Neuronal stem cell (in vitro differentiated cells): ENCODE results near the gene SH3GL2.
A peak's percentile ranks its signal among the peaks of the same experiment; 100 is the strongest.

Source experiments
- DNase-seq: peaks from one replicate; pipeline ENCODE4 v3.0.0-alpha.2; 2013; ENCODE audit warnings: low spot score
- H2AFZ ChIP-seq: one replicate; pipeline ENCODE4 v1.6.1; 2013; ENCODE audit warnings: mild to moderate bottlenecking, low read length, inconsistent platforms
- H2AK5ac ChIP-seq: 2 replicates; pipeline ENCODE4 v1.6.1; 2013; ENCODE audit warnings: low read depth, mild to moderate bottlenecking, inconsistent platforms, low read length, moderate library complexity, mixed read lengths
- H2BK120ac ChIP-seq: 2 replicates; pipeline ENCODE4 v1.6.1; 2013; ENCODE audit warnings: low read depth, mild to moderate bottlenecking, inconsistent platforms, low read length, moderate library complexity, mixed read lengths
- H2BK12ac ChIP-seq: one replicate; pipeline ENCODE4 v1.6.1; 2013; ENCODE audit warnings: low read length, inconsistent platforms
- H2BK15ac ChIP-seq: 2 replicates; pipeline ENCODE4 v1.6.1; 2013; ENCODE audit warnings: mild to moderate bottlenecking, low read length, inconsistent platforms, mixed read lengths
- H2BK5ac ChIP-seq: one replicate; pipeline ENCODE4 v1.6.1; 2013; ENCODE audit warnings: inconsistent platforms, mild to moderate bottlenecking, low read length, moderate library complexity
- H3K14ac ChIP-seq: one replicate; pipeline ENCODE4 v1.6.1; 2013; ENCODE audit warnings: low read length, inconsistent platforms
- H3K18ac ChIP-seq: 2 replicates; pipeline ENCODE4 v1.6.1; 2013; ENCODE audit warnings: low read length, inconsistent platforms
- H3K23ac ChIP-seq: 2 replicates; pipeline ENCODE4 v1.6.1; 2013; ENCODE audit warnings: low read depth, mild to moderate bottlenecking, mixed read lengths, low read length, inconsistent platforms; ENCODE audit not compliant: poor library complexity
- H3K27ac ChIP-seq: replicated peaks from 3 replicates; pipeline ENCODE4 v1.5.1; 2013; ENCODE audit warnings: low read length, inconsistent platforms
- H3K27me3 ChIP-seq, 3 experiments: 2 replicates each; pipeline ENCODE4 v1.6.1; 2013; ENCODE audit warnings: low read length in 3 of 3, mild to moderate bottlenecking in 2 of 3, inconsistent platforms in 1 of 3, low read depth in 1 of 3, mixed read lengths in 1 of 3, moderate library complexity in 1 of 3; ENCODE audit not compliant: control insufficient read depth in 3 of 3, insufficient read depth in 3 of 3
- H3K36me3 ChIP-seq, 2 donors: replicated peaks in 1 of 2; 2 replicates each; pipeline ENCODE4 v1.6.1; 2013; ENCODE audit warnings: low read length in 2 of 2; ENCODE audit not compliant: control insufficient read depth in 2 of 2, insufficient read depth in 2 of 2
- H3K4ac ChIP-seq: 2 replicates; pipeline ENCODE4 v1.6.1; 2013; ENCODE audit warnings: inconsistent platforms, mild to moderate bottlenecking, low read length, moderate library complexity
- H3K4me1 ChIP-seq, 2 donors: 1 replicate in 1 of 2; 2 replicates in 1 of 2; pipeline ENCODE4 v1.6.1; 2013; ENCODE audit warnings: low read length in 2 of 2, low read depth in 1 of 2; ENCODE audit not compliant: control insufficient read depth in 2 of 2, insufficient read depth in 1 of 2
- H3K4me2 ChIP-seq: one replicate; pipeline ENCODE4 v1.6.1; 2013; ENCODE audit warnings: mild to moderate bottlenecking, low read length, inconsistent platforms; ENCODE audit not compliant: insufficient read depth, poor library complexity, severe bottlenecking
- H3K4me3 ChIP-seq, 2 donors: 2 replicates each; pipeline ENCODE4 v1.5.1; 2013; ENCODE audit warnings: low read length in 2 of 2, mild to moderate bottlenecking in 2 of 2, inconsistent platforms in 1 of 2, moderate library complexity in 1 of 2
- H3K79me1 ChIP-seq: one replicate; pipeline ENCODE4 v1.6.1; 2013; ENCODE audit warnings: low read depth, mild to moderate bottlenecking, inconsistent platforms, low read length, moderate library complexity
- H3K9ac ChIP-seq: one replicate; pipeline ENCODE4 v1.6.1; 2013; ENCODE audit warnings: mild to moderate bottlenecking, low read depth, low read length, inconsistent platforms; ENCODE audit not compliant: poor library complexity
- H3K9me3 ChIP-seq, 2 donors: replicated peaks in 1 of 2; 2 replicates each; pipeline versions ENCODE3 to v1.6.1; 2013; ENCODE audit warnings: low read length in 2 of 2, mild to moderate bottlenecking in 2 of 2, inconsistent platforms in 1 of 2, low read depth in 1 of 2, mixed read lengths in 1 of 2, moderate library complexity in 1 of 2; ENCODE audit not compliant: control insufficient read depth in 2 of 2, insufficient read depth in 1 of 2
- H4K8ac ChIP-seq: one replicate; pipeline ENCODE4 v1.6.1; 2013; ENCODE audit warnings: low read depth, mild to moderate bottlenecking, inconsistent platforms, low read length, moderate library complexity
- H4K91ac ChIP-seq: one replicate; pipeline ENCODE4 v1.6.1; 2013; ENCODE audit warnings: low read length, low read depth, mild to moderate bottlenecking, inconsistent platforms; ENCODE audit not compliant: poor library complexity
- WGBS, 2 donors: extraction: QIAGEN DNeasy Blood & Tissue Kit; methylation state at CpG; one replicate each; pipeline ENCODE4 v1.1.7; 2013; ENCODE audit warnings: missing lambda C conversion rate in 2 of 2, mixed read lengths in 1 of 2; ENCODE audit not compliant: insufficient read length in 2 of 2, insufficient replicate concordance in 1 of 2; ENCODE audit errors: extremely low coverage in 2 of 2; 5-methylcytosine and 5-hydroxymethylcytosine counted together

Gene SH3GL2

GRCh38 chr9:17613758-17614157 is 34.9 kb downstream of the SH3GL2 start:
- H3K4me1 ChIP-seq: peaks cover 0 to 7% of the 10 kb centered on the region in 2 donors
- no peak overlapping the region for H3K9ac ChIP-seq
- no peak overlapping the region for H3K4me3 ChIP-seq
- H3K14ac ChIP-seq: no peak overlapping the region
- no peak overlapping the region for H2BK15ac ChIP-seq
- H3K9me3 ChIP-seq: peaks cover 0 to 2% of the 10 kb centered on the region in 2 donors
- no peak overlapping the region for H4K91ac ChIP-seq
- no peak overlapping the region for H3K4ac ChIP-seq
- no peak overlapping the region for H3K23ac ChIP-seq
- no peaks in the 10 kb centered on the region for H3K36me3 ChIP-seq
- no CpG with 5 or more reads among the region's 3 CpGs for WGBS, 2 donors
- no peak overlapping the region for H2BK5ac ChIP-seq
- H2AFZ ChIP-seq: no peak overlapping the region
- H3K18ac ChIP-seq: no peak overlapping the region
- peak overlapping the region; percentile 19 for H3K27ac ChIP-seq
- H2BK12ac ChIP-seq: no peak overlapping the region
- no peaks in the 10 kb centered on the region for H3K27me3 ChIP-seq
- DNase-seq: no peak
- H2BK120ac ChIP-seq: no peak overlapping the region
- no peak overlapping the region for H3K4me2 ChIP-seq
- H3K79me1 ChIP-seq: no peaks in the 10 kb centered on the region
- no peak overlapping the region for H2AK5ac ChIP-seq
- H4K8ac ChIP-seq: no peak overlapping the region

GRCh38 chr9:17614250-17614649 is 35.4 kb downstream of the SH3GL2 start:
- H2AFZ ChIP-seq: no peak overlapping the region
- H2BK12ac ChIP-seq: no peak overlapping the region
- no peak overlapping the region for H2BK5ac ChIP-seq
- no peak overlapping the region for H3K23ac ChIP-seq
- no CpG with 5 or more reads among the region's 1 CpG for WGBS, 2 donors
- no peak overlapping the region for H4K91ac ChIP-seq
- no peak overlapping the region for H2BK120ac ChIP-seq
- H3K4me2 ChIP-seq: no peak overlapping the region
- no peak overlapping the region for H3K14ac ChIP-seq
- no peak overlapping the region for H4K8ac ChIP-seq
- no peak overlapping the region for H3K18ac ChIP-seq
- H3K4me3 ChIP-seq: no peak overlapping the region
- no peak overlapping the region for H2BK15ac ChIP-seq
- DNase-seq: no peak
- H3K79me1 ChIP-seq: no peaks in the 10 kb centered on the region
- no peak overlapping the region for H3K9ac ChIP-seq
- no peaks in the 10 kb centered on the region for H3K27me3 ChIP-seq
- H3K36me3 ChIP-seq: no peaks in the 10 kb centered on the region
- no peak overlapping the region for H3K4ac ChIP-seq
- H3K27ac ChIP-seq: peak overlapping the region; percentile 19
- H3K9me3 ChIP-seq: peaks cover 0 to 2% of the 10 kb centered on the region in 2 donors
- H2AK5ac ChIP-seq: no peak overlapping the region
- H3K4me1 ChIP-seq: peaks cover 0 to 7% of the 10 kb centered on the region in 2 donors

GRCh38 chr9:17614903-17615302 is 36.0 kb downstream of the SH3GL2 start:
- Histone ChIP-seq H3K14ac (no peak overlapping the region), H3K23ac (no peak overlapping the region), H3K9me3 (peaks cover 0 to 2% of the 10 kb centered on the region in 2 donors), H4K8ac (no peak overlapping the region), H3K4me3 (no peak overlapping the region), H3K79me1 (no peaks in the 10 kb centered on the region), H2BK15ac (no peak overlapping the region), H2AFZ (no peak overlapping the region), H4K91ac (no peak overlapping the region), H3K4me1 (peaks cover 0 to 7% of the 10 kb centered on the region in 2 donors), H3K4ac (no peak overlapping the region), H2BK12ac (no peak overlapping the region), H3K18ac (no peak overlapping the region), H3K4me2 (no peak overlapping the region), H3K27ac (no peak overlapping the region), H2AK5ac (no peak overlapping the region), H3K27me3 (no peaks in the 10 kb centered on the region), H3K36me3 (no peaks in the 10 kb centered on the region), H2BK5ac (no peak overlapping the region), H3K9ac (no peak overlapping the region), H2BK120ac (no peak overlapping the region)
- WGBS, 2 donors: no CpG with 5 or more reads among the region's 4 CpGs
- DNase-seq: no peak

GRCh38 chr9:17622141-17622540 is 43.3 kb downstream of the SH3GL2 start:
- Histone ChIP-seq H4K8ac (no peak overlapping the region), H3K23ac (no peak overlapping the region), H3K9ac (no peak overlapping the region), H2BK12ac (no peak overlapping the region), H3K27me3 (no peaks in the 10 kb centered on the region), H3K4me1 (no peaks in the 10 kb centered on the region), H3K9me3 (no peaks in the 10 kb centered on the region), H3K4ac (no peak overlapping the region), H3K4me3 (no peak overlapping the region), H2BK120ac (no peak overlapping the region), H3K36me3 (no peaks in the 10 kb centered on the region), H3K27ac (no peak overlapping the region), H3K4me2 (no peak overlapping the region), H4K91ac (no peak overlapping the region), H2BK5ac (no peak overlapping the region), H3K14ac (no peak overlapping the region), H2AK5ac (no peak overlapping the region), H3K18ac (no peak overlapping the region), H2BK15ac (no peak overlapping the region), H2AFZ (no peak overlapping the region), H3K79me1 (no peaks in the 10 kb centered on the region)
- no CpG with 5 or more reads among the region's 4 CpGs for WGBS, 2 donors
- no peak for DNase-seq
